GM18868 (cell line): ENCODE data around the gene LYRM9.
"Not testable (repeated sequence)": the region's sequence is repeated elsewhere in the genome, so short reads cannot be mapped to it uniquely, and the experiment has no call there.

ENCODE experiments used
- ATAC-seq: cut with Tn5 transposase; IDR thresholded peaks from one replicate; pipeline ENCODE4 v1.9.1; 2021; ENCODE audit warnings: mild to moderate bottlenecking, moderate library complexity; ENCODE audit not compliant: unreplicated experiment

LYRM9 gene

DNA sequence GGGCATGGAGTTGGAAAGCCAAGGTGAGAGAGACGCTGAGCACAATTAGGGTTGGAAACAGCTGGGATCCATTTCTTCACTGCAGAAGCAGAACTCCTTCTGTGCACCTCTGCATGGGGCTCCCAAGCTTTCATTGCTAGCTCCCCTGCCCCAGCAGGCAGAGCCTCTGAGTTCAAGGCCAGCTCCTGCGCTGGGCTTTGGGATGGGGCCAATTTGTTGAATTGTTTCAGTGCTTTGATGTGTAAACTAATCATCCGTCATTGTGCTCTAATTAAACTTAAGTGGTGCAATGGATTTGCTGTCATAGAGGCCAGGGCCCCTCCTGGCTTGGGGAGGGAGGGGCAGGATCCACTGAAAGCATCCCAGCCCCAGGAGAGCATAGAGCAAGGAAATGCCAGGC lies 13.5 kb upstream of the LYRM9 start:
- ATAC-seq = no peak

DNA sequence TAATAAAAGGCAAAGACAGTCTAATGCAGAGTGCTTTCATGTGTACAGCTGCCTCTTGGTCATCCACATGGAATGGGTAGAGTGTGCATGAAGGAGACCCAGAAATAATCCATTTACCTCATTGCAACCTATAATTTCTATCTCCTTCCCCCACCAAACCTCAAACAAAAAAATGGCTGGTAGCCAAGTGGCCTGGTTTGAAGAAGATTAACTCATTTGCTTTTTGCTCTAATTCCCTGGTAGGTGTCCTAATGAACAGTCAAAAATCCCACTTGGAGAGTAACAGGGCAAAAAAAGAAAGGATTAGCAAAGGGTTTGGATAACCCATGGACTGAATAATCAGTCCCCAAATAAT lies 13.0 kb upstream of the LYRM9 start:
- ATAC-seq = no peak

DNA sequence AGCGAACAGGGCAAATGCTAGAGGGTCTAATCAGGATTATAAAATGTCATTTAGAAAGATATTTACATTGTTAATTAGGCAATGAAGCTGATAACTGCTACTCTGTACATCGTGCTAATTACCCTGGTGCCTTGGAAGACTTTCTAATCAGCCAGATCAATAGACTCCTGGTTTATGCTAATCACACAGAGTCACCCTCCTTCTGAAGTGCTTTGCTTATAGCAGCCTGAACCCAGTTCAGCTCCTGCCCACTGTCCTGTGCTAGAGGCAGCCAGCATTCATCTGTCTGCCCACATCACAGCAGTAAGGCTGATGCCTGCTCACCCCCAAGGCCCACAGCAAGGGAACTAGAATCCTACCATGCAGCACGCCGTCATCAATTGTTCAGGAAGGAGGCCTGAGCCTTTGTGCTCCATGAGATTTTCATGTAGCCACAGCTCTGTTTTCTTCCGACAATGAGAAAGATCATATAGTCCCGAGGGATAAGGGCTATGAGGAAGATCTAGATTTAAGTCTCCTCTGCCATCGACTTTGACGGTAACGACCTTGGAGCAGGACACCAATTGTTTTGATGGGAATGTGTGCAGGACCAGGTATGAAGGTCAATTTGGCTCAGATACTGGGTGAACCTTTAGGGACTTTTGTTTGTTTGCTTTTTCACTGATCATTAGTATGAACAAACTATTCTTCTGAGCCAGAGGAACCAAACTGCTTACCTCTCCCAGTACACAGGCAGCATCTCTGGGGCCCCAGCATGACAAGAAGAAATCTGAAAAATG lies 12.5 kb upstream of the LYRM9 start:
- ATAC-seq = no peak

DNA sequence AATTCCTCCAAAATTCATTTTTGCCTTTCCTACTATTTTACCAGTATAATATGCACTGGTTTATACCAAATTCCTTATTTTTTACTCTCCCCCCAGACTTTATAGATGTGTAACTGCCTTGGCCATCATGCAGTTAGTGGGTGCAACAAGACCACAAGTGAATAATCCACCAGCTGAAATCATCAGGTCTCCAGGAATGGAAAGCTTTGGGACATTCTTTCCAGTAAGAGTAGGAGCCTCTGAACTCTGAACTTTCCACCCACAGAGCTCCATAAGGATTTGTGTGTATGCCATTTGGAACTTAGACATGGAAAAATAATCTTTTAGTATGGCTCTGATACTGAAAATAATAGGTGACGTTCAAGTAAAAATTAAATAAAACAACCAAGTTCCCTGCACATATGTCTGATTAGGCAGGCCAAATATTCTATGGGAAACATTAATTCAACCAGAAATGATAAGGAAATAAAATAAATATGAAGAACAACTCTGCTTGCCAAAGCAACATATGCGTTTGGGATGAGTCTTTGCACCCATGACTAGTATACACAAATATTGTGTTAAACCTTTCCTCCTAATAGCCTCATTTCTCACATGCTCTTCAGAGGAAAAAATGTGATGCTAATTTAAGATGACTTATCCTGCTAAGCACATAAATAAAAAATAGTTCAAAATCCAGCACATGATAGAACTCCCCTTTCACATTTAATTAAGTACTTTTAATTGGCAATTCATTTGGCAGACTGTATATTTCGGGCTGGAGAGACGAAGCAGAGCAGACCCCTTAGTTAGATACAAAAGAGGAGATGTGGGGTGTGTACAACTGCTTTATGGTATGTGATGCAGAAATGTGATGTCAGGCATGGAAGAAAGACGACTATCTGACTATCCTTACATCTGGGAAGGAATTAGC lies 11.6 kb upstream of the LYRM9 start:
- ATAC-seq = no peak

DNA sequence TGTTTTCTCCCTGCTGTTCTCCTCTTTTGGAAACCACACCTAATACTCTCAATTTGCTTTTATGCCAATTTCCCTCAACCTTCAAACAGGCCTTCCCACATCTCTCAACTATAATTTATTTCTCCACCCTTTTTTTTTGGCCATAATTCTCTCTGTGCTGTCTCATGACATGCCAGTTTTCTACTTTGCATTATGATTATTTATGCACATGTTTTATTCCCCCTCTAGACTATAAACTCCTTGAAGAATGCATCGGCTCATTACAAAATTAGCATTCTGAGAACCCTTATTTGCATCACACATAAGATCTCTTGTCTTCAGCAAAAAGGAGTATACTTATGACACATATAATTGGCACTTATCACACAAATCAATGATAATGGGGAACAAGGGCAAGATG lies 10.9 kb upstream of the LYRM9 start:
- ATAC-seq = no peak

DNA sequence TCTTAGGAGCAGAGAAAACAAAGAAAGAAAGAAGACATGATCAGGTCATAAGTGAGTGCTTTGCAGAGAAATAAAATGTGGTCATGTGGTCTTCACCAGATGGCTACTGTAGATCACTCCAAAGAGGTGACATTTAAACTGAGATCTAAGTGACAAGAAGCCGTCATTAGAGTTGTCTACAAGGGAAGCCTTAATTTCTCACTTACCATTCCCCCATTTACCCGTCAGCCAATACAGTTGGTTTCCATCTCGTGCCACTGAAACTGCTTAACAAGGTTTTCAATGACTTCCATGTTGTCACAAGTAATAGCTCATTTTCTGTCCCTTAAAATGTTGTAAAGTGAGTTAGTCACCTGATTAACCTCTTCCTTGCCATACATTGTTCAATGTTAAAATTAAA lies 6.4 kb upstream of the LYRM9 start:
- no peak for ATAC-seq

DNA sequence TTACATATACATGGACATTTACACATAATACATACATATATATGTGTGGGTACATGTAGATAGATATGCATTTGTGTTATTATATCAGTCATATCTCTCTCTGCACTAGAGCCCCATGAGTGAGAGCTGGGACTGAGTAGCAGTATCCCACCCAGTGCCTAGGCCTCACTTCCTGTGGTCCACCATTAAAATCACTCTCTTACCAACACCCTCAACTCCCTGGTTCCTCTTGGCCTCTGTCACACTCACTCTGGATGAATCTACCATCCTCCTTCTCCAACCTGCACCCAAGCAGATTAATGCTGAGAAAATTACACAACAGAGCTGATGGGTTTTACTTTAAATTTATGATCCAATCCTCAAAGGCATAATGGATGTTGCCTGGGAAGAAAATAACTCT lies 4.9 kb upstream of the LYRM9 start:
- ATAC-seq = no peak

DNA sequence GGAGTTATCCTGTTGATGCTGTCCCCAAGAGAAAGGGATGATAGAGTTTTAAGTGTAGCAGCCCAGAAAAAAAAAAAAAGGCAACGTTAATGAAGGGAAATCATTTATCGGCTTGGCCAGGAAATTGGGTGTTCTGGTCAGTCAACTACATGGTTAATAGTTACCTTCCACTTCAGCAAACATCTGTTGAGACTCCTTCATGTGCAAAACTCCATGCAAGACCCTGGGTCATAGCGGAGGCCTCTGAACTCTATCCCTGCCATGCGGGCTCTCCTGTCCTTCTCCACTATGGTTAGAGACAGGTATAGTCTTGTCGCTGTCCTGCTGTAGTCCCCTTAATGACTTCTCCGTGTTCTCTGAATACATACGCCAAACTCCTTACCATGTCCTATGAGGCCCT lies 3.5 kb upstream of the LYRM9 start:
- ATAC-seq = no peak

DNA sequence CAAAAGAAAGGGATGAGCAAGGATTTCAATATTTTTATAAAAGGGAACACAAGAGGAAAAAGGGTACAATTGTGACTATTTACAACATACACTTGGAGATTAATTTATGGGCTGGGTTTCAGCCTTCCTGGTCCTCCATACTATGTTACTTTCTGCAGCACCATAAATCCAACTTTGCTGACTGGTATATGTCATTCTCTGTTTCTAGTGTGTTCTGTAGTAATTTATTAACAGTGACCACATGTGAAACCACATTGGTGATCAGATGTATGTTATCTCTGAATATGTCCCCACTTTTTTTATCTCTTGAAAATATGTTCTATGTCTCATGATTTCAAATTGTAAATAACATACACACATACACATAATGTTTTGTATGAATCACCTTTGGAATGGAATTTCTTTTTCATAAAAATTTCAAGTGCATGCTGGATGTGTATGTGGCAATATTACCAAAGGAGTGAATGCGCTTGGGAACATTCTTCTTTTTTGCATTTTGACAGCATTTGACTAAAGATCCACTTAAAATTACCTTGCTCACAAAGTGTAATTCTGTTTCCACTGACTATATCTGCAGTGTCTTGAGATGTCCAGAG lies 2.9 kb upstream of the LYRM9 start:
- no peak for ATAC-seq

DNA sequence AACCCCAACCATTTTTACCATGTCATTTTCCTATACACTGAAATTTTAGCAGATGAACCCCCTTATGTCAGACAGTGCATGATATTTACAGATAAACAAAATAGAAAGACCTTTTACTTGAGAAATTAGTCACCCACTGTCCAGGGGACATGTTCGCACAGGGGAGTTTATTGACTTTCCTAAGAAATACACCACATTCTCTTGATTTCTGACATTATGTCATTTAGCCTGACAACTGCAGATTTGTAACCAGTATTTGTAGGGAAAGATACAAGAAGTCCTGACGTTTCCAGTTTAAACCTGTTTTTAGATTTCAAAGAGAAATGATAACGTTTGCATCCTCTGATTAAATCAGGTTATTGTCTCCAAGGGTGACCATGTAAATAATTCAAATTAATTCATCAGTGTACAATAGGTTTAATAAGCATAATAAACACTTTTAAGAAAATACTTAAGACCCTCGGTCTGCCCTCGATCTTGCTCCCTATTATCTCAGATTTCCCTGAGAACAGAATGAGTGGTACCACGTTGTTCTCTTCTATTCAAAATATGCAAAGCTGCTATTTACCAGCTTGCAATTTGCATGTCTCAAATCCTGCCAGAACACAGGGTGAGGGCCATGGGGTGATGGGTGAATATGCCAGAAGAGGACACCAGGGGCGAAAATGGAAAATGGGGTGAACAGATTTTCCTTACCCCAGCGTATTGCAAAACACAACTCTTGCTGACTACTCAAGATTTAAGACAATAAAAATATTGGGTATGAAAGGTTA lies 2.1 kb upstream of the LYRM9 start:
- no peak for ATAC-seq

DNA sequence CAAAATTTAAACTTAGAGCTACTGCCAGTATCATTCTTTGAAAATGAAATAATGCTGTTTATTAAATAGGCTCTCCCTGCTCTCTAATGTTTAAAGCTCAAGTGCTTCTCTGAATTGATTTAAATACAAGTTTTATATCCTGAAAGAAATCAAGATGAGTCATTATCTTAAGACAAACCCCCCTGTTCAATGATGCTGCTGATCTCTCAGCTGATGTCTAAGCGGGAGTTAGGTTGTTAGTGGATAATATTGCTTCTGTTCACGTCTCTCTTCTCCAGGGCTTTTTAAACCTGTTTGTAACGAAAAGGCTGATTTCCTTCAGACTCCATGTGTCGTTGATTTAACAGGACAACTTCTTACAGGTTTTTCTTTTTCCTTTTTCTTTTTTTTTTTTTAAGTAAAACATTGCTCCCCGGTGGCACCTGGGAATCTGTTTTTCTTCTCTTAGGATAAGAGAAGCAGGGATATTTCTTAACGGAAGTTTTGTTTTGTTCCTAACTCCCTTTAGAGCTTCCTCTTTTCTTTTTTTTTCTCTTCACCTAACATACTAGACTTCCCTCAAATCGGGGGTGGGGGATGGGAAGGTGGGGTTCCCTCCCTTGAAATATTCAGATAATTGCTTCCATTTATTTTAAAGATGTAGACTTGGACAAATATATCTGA lies 807 bp upstream of the LYRM9 start:
- no peak for ATAC-seq

DNA sequence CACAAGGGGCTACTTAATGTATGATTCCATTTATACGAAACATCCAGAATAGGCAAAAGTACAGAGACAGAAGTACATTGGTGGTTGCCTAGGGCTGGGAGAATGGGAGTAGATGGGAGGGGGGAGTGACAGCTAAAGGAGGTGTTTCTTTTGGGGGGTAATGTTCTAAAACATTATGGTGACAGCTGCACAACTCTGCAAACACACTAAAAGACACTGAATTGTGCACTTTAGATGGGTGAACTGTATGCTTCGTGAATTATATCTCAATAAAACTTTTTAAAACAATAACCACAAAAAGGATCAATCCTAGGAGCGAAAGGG lies 661 bp downstream of the LYRM9 start:
- no peak for ATAC-seq

DNA sequence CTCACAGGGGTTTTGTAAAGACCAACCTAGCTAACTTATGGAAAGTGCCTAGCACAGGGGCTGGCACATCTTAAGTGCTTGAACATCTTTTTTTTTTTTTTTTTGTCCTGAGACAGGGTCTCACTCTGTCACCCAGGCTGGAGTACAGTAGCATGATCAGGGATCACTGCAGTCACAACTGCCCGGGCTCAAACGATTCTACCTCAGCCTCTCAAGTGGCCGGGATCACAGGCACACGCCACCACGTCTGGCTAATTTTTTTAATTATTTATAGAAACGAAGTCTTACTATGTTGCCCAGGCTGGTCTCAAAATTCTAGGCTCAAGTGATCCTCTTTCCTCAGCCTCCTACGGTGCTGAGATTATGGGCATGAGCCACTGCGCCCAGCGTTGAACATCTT lies 1.3 kb downstream of the LYRM9 start:
- ATAC-seq = no peak

DNA sequence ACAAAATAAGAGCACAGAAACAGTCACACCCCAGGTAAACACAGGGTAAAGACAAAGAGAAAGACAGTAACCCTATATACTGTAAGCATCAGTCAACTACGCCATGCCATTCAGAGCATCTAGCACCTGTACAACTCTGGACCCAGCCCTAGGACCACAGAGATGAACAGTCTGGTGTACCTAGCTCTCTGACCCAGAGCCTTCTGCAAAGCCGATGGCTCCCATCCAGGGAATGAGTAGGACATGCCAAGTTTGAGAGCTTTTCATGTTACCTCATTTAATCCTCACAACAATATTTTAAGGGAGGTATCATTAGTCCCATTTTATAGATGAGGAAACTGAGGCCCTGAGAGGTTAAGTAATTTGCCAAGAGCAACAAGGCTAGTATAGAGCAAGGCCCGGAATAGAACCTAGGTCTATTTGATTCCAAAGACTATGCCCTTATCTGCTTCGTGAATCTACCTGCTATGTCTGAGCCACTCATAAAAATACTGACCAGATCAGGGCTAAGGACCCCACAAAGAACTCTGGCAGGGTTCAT lies 3.4 kb downstream of the LYRM9 start:
- ATAC-seq = no peak

DNA sequence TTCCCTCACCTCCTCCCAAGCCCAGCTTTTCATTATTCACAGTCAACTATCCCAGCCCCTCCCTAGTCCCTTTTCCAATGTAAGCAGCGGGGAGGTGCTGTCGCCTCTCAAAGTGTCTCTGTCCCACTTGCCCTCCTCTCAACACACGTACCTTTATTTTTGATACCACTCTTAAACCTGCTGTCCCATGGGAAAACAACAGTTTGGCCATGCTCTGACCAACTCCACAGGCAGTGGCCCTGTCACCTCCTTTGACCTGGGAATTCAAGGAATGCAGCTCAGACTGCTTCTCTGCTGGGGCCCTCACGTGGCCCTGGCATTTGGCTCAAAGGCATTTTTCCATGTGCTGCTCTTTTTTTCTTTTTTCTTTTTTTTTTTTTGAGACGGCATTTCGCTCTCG lies 4.2 kb downstream of the LYRM9 start:
- no peak for ATAC-seq

DNA sequence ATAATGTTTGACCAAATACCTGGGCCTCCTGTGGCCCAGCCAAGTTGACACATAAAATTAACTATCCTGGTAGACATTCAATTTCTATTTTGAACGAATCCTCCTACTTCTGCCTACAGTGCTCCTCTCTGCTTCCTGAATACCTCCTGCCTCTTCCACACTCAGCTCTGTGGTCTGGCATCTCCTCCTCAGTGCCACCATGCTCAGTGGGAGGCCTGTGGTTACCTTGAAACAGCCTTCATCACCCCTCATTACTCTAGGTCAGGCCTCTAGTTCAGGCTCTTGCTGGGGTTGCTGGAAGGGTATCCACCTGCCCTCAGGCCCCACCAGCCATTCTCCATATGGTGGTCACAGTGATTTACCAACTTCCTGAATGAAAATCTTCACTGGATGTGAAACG lies 5.1 kb downstream of the LYRM9 start:
- no peak for ATAC-seq

DNA sequence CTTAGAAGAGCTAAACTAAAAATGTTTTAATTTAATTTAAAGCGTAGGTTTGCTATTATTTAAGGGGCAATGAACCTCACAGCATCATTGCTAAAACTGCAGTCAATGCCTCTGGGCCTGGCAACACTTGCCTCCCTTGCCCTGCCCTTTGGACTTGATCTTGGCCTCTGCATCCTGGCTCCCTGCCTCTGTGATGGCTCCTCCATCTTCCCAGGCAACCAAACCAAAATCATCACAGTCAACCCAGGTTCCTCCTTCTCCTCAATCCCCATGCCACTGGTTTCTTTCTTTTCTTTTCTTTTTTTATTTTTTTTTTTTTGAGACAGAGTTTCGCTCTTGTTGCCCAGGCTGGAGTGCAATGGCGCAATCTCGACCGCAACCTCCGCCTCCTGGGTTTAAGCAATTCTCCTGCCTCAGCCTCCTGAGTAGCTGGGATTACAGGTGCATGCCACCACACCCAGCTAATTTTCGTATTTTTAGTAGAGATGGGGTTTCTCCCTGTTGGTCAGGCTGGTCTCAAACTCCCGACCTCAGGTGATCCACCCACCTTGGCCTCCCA lies 6.7 kb downstream of the LYRM9 start:
- ATAC-seq = not testable (repeated sequence)

DNA sequence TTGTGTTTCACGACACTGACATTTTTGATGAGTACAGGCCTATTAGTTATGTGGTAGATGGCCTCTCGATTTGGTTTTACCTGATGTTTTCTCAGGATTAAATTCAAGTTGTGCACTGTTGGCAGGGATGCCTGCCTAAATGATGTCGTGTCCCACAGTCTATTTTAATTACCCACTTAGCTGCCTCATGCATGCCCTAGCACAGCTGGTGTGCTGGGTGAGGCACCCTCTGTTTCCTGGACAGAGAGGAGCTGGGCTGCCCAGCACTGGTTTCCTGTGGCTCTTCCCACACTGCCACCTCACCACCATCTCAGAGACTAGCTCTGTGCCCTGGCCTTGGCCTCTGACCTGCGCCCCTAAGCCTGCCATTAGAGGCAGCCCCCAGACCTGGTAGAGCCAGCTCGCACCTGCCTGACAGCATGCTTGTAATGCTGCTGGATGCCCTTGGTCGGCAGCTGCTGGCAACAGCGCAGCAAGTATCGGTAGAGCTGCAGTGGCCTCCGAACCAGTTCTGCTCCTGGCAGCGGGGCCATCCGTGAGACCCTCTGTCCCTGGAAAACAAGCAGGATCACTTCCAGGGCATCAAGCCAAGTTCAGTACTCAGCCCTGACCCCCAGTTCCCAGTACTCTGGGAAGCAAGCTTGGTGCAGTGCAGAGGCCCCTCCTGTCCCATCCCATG lies 10.9 kb downstream of the LYRM9 start:
- ATAC-seq = no peak

DNA sequence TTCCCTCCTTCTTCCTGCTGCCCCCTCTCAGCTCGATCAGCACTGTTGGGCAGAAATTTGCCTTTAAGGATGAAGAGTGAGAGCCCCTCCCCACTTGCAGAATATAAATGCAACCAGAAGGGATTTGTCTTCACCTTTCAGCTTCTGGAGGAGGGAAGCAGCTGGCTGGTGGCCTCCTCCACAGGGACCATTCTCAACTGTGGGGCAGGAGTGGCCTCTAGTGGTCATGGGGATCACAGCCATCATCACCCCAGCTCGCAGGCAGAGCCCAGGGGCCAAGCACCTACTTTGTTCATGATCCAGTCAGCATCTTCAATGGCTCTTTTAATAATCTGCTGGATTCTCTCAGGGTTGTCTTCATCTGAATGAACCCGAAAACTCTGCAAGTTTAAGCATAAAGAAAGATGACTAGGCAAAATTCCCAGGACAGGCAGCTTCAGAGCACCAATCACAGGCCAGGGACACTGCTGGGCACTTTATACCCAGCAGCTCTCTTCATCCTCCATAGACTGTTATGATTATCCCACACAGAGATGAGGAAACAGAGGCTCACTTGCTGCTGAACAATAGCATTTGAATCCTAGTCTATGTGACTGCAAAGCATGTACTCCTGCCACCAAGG lies 13.1 kb downstream of the LYRM9 start:
- ATAC-seq = peak; percentile 63
